SK-MEL-5 (cell line): Measurements from ENCODE around the gene ZNF223. TPM values are rescaled to one million over a fixed set of nuclear protein-coding genes. Genes with fewer than 3 reads are reported as not detected.
A peak's percentile ranks its signal among the peaks of the same experiment; 100 is the strongest.

ENCODE experiments used
- DNase-seq: peaks from one replicate; pipeline ENCODE4 v3.0.0-alpha.2; 2016; ENCODE audit warnings: low read depth, low spot score
- in situ Hi-C: cut with HindIII; loops from 2 replicates; pipeline ENCODE4 v1.10.0; 2016; ENCODE audit warnings: low sequenced_read_pairs, high pct_unique_total_duplicates, low pct_unique_long_range_greater_than_20kb
- polyA plus RNA-seq, 2 experiments: library from polyadenylated mRNA; depleted of rRNA; stranded (reverse); fragments of >200 nt; gene quantifications; 2 replicates each; pipeline ENCODE4 v1.2.3, GENCODE V29; 2015
- total RNA-seq: library from RNA; depleted of rRNA; stranded (reverse); fragments of >200 nt; shearing (Covaris generic); gene quantifications from 2 replicates; pipeline ENCODE4 v1.2.3, GENCODE V29; 2014; rRNA removed

Gene ZNF223
- total RNA-seq = 3.7 and 3.9 TPM in 2 replicates
- polyA plus RNA-seq (2015; cell fraction: cytosol; rRNA removed) = 1.5 and 3.6 TPM in 2 replicates
- 17.4 and 21.0 TPM in 2 replicates for polyA plus RNA-seq (2015; cell fraction: nucleus; rRNA removed)

GRCh38 chr19:44051650-44052402 is at the start of gene ZNF223:
Gene ZNF223 (plus strand): TSS chr19:44052036. CDS start chr19:44055177, 3,141 bp downstream.
- in situ Hi-C loops = no loop called here
- peak; percentile 93 for DNase-seq

GRCh38 chr19:44002212-44002565 is 49.6 kb upstream of the ZNF223 start:
- DNase-seq = no peak
- in situ Hi-C loops = no loop called here

DNA sequence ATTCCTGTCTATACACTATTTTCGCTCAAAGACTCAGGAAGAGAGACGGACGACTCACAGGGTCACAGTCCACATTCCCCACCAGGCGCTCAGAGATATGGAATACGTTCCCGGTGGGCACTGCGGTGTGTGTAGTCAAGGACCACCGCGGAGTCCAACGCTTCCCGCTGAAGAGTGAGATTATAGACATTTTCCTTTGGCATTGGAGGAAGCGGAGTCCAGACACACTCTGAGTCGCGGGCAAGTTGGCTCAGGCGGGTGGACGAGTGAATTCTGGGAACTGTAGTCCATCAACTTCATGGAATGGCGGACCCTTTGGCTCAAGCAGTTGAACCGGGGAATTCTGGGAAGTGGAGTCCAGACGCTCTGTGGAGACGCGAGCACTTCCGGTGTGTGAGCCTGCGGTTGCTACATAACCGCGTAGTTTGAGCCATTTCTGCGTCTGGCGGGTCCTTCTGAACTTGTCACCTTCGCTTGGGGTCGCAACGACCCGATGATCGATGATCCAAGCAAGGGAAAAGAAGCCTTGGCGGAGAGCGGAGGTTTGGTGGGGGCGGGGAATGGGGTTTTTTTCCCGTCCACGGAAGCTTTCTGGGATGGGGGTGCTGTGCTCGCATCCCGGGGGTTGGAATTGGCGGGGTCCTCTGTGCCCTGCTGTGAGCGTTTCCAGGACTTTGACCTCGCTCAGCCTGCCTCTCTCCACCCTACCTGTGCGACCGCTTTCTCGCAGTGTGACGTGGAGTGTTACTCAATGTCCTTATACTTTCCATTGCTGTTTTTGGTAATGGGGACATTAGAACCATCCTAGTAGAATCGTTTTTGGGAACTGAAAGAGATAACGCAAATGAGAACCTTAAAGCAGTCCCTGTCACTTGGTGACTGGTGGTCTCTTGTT is 49.0 kb upstream of the ZNF223 start, which contains the start of gene ZNF230:
ZNF230 (plus strand) TSS at position 392 of the 895 bp plus-strand sequence. CDS start 4,122 bp downstream, outside the sequence.
- peak; percentile 96 for DNase-seq
- in situ Hi-C loops = no loop called here

- in situ Hi-C loops = no loop called here
- peak; percentile 6 for DNase-seq
Observed at GRCh38 chr19:44003461-44004009, 48.3 kb upstream of the ZNF223 start.

- DNase-seq = no peak
- in situ Hi-C loops = no loop called here
Observed at GRCh38 chr19:44005973-44006372, 45.9 kb upstream of the ZNF223 start.

- in situ Hi-C loops = no loop called here
Observed at GRCh38 chr19:44007473-44007872, 44.4 kb upstream of the ZNF223 start.

GRCh38 chr19:44010468-44010867 is 41.4 kb upstream of the ZNF223 start:
- no peak for DNase-seq
- in situ Hi-C loops = no loop called here

More at GRCh38 chr19:44007473-44007872, 44.4 kb upstream of the ZNF223 start:
- no peak for DNase-seq

DNA sequence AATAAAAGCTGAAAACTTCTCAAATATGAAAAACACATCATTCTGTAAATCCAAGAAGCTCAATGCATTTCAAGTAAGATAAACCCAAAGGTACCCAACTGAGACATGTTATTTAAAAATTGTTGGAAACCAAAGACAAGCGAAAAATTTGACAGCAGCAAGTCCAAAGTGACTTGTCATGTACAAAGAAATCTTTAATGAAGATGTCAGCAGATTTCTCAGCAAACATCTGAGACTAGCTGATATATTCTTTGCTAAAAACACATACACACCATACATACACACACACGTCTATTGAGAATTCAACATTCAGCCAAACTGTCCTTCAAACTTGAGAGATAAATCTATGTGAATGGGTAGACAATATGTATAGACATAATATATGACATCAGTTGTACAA is 32.3 kb upstream of the ZNF223 start:
- no peak for DNase-seq
- in situ Hi-C loops = no loop called here

GRCh38 chr19:44021221-44021620 is 30.6 kb upstream of the ZNF223 start:
- DNase-seq = no peak
- in situ Hi-C loops = no loop called here

DNA sequence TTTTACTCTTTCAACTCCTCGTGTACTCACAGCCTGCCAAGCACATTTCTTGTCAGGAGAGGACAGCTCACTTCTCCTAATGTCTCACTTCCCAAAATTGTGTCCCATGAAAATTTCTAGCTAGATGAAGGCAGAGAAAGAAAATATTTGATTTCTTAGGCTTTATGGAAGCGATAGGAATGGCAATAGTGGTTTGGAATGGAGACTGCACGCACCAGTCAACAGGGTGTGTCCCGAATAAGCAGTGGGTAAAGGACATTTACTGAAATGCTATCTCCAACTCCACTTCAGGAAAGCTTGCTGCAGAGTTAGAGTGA is 27.0 kb upstream of the ZNF223 start:
- DNase-seq = no peak
- in situ Hi-C loops = no loop called here

- in situ Hi-C loops = no loop called here
- DNase-seq = peak; percentile 81
Observed at GRCh38 chr19:44025217-44025936, 26.5 kb upstream of the ZNF223 start, which contains the start of gene ZNF222. Gene ZNF222 (plus strand): TSS chr19:44025379. CDS start chr19:44025437, 58 bp downstream.

DNA sequence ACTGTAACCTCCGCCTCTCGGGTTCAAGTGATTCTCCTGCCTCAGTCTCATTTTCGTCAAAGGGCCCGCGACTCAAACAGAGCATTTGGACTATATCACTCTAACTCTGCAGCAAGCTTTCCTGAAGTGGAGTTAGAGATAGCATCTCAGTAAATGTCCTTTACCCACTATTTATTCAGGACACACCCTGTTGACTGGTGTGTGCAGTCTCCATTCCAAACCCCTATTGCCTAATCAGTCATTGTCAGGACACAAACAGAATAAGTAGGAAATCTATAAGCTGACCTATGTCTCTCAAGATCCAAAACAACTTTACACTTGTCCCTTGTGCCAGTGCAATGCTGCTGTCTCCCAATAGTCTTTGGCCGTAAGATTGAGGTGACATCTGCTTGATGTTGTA is 25.2 kb upstream of the ZNF223 start:
- DNase-seq = no peak
- in situ Hi-C loops = no loop called here

DNA sequence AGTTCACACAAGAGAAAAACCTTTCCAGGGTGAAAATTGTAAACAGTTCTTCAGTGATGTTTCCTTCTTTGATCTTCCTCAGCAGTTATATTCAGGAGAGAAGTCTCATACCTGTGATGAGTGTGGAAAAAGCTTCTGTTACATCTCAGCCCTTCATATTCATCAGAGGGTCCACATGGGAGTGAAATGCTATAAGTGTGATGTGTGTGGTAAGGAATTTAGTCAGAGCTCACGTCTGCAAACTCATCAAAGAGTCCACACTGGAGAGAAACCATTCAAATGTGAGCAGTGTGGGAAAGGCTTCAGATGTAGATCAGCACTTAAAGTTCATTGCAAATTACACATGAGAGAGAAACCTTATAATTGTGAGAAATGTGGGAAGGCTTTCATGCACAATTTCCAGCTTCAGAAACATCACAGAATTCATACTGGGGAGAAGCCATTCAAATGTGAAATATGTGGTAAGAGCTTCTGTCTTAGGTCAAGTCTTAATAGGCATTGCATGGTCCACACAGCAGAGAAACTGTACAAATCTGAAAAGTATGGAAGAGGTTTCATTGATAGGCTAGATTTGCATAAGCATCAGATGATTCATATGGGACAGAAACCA is 19.7 kb upstream of the ZNF223 start:
- in situ Hi-C loops = no loop called here
- no peak for DNase-seq

DNA sequence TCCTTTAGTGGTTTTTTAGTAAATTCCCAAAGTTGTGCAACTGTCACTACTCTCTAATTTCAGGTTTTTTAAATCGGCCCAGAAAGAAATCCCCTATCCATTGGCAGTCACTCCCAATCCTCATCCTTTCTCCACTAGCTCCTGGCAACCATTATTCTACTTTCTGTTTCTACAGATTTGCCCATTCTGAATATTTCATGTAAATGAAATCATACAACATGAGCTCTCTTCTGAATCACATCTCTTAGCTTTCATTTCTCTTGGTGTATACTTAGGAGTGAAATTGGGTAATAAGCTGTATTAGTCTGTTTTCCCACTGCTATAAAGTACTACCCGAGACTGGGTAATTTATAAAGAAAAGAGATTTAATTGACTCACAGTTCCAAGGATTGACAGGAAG is 9.7 kb upstream of the ZNF223 start:
- no peak for DNase-seq
- in situ Hi-C loops = no loop called here

- DNase-seq = no peak
- in situ Hi-C loops = no loop called here
Observed at GRCh38 chr19:44050740-44051649, 841 bp upstream of the ZNF223 start.

GRCh38 chr19:44055870-44056269 is 4.0 kb downstream of the ZNF223 start:
- no peak for DNase-seq
- in situ Hi-C loops = no loop called here
